Stimulated activated CD4-positive, alpha-beta T cell treated with anti-CD3 and anti-CD28 coated beads, Interleukin-2, amount 100 ng/mL, for 24 hours (primary cell): Measurements from ENCODE around the gene SLC25A41.

Experiments
- DNase-seq, 2 donors: peaks; one replicate each; pipeline ENCODE4 v3.0.0-alpha.2; 2020

The SLC25A41 gene

GRCh38 chr19:6433663-6434062 is at the start of gene SLC25A41:
Gene SLC25A41, minus strand, starts transcription at chr19:6433763. Its CDS starts 70 bp downstream, at chr19:6433693.
- no peak for DNase-seq

- DNase-seq, result no peak
Observed at GRCh38 chr19:6483235-6483634, 49.7 kb upstream of the SLC25A41 start.

GRCh38 chr19:6482343-6482686 is 48.8 kb upstream of the SLC25A41 start:
- no peak for DNase-seq

- DNase-seq, result peak; percentile 70 to 78
Observed at GRCh38 chr19:6481541-6482342, 48.2 kb upstream of the SLC25A41 start, which contains the start of gene DENND1C. Gene DENND1C, minus strand, starts transcription at chr19:6481787. Its CDS starts 92 bp downstream, at chr19:6481695.

- DNase-seq, result peak in 1 of 2 donors; percentile 46
Observed at GRCh38 chr19:6480848-6481415, 47.4 kb upstream of the SLC25A41 start.

- DNase-seq, result no peak
Observed at GRCh38 chr19:6479836-6480398, 46.4 kb upstream of the SLC25A41 start.

- DNase-seq, result no peak
Observed at GRCh38 chr19:6478815-6479214, 45.3 kb upstream of the SLC25A41 start.

GRCh38 chr19:6476896-6477431 is 43.4 kb upstream of the SLC25A41 start:
- no peak for DNase-seq

- DNase-seq, result peak; percentile 69
Observed at GRCh38 chr19:6476155-6476895, 42.8 kb upstream of the SLC25A41 start.

GRCh38 chr19:6475321-6476108 is 42.0 kb upstream of the SLC25A41 start:
- DNase-seq, result no peak

GRCh38 chr19:6473647-6474046 is 40.1 kb upstream of the SLC25A41 start:
- DNase-seq, result no peak

- DNase-seq, result no peak
Observed at GRCh38 chr19:6472713-6473112, 39.1 kb upstream of the SLC25A41 start.

- DNase-seq, result no peak
Observed at GRCh38 chr19:6471076-6471475, 37.5 kb upstream of the SLC25A41 start.

GRCh38 chr19:6470173-6470572 is 36.6 kb upstream of the SLC25A41 start:
- DNase-seq, result no peak

- DNase-seq, result no peak
Observed at GRCh38 chr19:6467384-6467783, 33.8 kb upstream of the SLC25A41 start.

- no peak for DNase-seq
Observed at GRCh38 chr19:6466526-6467248, 33.1 kb upstream of the SLC25A41 start.

- no peak for DNase-seq
Observed at GRCh38 chr19:6465663-6466062, 32.1 kb upstream of the SLC25A41 start.

- DNase-seq, result no peak
Observed at GRCh38 chr19:6465006-6465405, 31.4 kb upstream of the SLC25A41 start.

GRCh38 chr19:6464070-6464873 is 30.7 kb upstream of the SLC25A41 start, which contains the start of gene CRB3:
Gene CRB3, plus strand, starts transcription at chr19:6464271. Its CDS starts 431 bp downstream, at chr19:6464702.
- DNase-seq, result peak; percentile 27 to 42

GRCh38 chr19:6460099-6460884 is 26.7 kb upstream of the SLC25A41 start:
- peak; percentile 97 to 98 for DNase-seq
